Measurements from ENCODE around the gene ENGASE.

Gene ENGASE

DNA sequence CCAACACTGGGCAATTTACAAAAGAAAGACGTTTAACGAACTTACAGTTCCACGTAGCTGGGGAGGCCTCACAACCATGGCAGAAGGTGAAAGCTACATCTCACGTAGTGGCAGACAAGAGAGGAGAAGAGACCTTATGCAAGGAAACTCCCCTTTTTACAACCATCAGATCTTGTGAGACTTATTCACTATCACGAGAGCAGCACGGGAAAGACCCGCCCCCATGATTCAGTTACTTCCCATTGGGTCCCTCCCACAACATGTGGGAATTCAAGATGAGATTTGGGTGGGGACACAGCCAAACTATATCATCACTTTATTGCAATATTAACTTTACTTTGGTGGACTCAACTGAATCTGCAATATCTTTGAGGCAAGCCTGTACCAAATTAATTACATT is 11.9 kb upstream of the ENGASE start:
- no peak overlapping the region for H3K9ac ChIP-seq (ENCODE audit: low read length)
- no peaks in the 10 kb centered on the region for H3K9me3 ChIP-seq (ENCODE audit: insufficient read depth, low read length)
- no peak for TF ChIP-seq EZH2phosphoT487 (conservative IDR thresholded peaks at IDR 0.05; ENCODE audit: low read length)
- TF ChIP-seq, protein P1, sequence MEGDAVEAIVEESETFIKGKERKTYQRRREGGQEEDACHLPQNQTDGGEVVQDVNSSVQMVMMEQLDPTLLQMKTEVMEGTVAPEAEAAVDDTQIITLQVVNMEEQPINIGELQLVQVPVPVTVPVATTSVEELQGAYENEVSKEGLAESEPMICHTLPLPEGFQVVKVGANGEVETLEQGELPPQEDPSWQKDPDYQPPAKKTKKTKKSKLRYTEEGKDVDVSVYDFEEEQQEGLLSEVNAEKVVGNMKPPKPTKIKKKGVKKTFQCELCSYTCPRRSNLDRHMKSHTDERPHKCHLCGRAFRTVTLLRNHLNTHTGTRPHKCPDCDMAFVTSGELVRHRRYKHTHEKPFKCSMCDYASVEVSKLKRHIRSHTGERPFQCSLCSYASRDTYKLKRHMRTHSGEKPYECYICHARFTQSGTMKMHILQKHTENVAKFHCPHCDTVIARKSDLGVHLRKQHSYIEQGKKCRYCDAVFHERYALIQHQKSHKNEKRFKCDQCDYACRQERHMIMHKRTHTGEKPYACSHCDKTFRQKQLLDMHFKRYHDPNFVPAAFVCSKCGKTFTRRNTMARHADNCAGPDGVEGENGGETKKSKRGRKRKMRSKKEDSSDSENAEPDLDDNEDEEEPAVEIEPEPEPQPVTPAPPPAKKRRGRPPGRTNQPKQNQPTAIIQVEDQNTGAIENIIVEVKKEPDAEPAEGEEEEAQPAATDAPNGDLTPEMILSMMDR (IDR thresholded peaks at IDR 0.05; ENCODE audit: insufficient read depth, low read length, poor library complexity, severe bottlenecking): no peak
- no peak overlapping the region for H3K27ac ChIP-seq (ENCODE audit: low read depth, low read length)
- H4K20me1 ChIP-seq (ENCODE audit: low read depth, low read length): no peaks in the 10 kb centered on the region
- no peak overlapping the region for H3K4me3 ChIP-seq (ENCODE audit: insufficient read depth, low read length, poor library complexity, severe bottlenecking)
- H3K79me2 ChIP-seq (ENCODE audit: insufficient read depth, low read length): no peaks in the 10 kb centered on the region
- no peak overlapping the region for H2AFZ ChIP-seq (ENCODE audit: low read depth, low read length, severe bottlenecking)
- H3K9me2 ChIP-seq (replicated peaks; ENCODE audit: insufficient read depth, low read length): no peaks in the 10 kb centered on the region
- no peaks in the 10 kb centered on the region for H3K27me3 ChIP-seq (ENCODE audit: low read length)
- H3F3A ChIP-seq (ENCODE audit: insufficient read depth): no peaks in the 10 kb centered on the region
- H3K36me3 ChIP-seq (ENCODE audit: low read length): no peaks in the 10 kb centered on the region
- H3K4me2 ChIP-seq (ENCODE audit: low read depth, low read length, poor library complexity, severe bottlenecking): no peak overlapping the region

DNA sequence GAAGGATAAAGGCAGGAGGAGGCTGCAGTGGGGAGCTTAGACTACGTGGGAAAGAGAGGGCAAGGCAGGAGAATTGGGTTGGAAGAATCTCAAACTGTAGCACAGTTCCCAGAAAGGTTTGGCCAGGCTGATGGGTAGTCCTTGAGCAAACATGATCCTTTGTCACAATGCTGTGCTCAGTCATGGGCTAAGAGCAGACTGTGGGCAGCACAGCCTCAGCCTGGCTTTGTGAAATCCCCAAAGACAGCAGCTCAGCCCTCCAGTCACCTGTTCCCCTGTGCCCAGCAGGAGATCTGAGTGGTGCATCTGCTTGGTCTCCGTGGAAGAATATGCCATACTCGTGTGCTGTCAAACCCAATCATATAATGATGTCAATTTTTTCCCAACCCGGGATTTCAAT is 10.6 kb upstream of the ENGASE start:
- H3K4me2 ChIP-seq (ENCODE audit: low read depth, low read length, poor library complexity, severe bottlenecking): no peak overlapping the region
- no peaks in the 10 kb centered on the region for H3K9me2 ChIP-seq (replicated peaks; ENCODE audit: insufficient read depth, low read length)
- H3K27ac ChIP-seq (ENCODE audit: low read depth, low read length): no peak overlapping the region
- no peaks in the 10 kb centered on the region for H3K79me2 ChIP-seq (ENCODE audit: insufficient read depth, low read length)
- no peaks in the 10 kb centered on the region for H3F3A ChIP-seq (ENCODE audit: insufficient read depth)
- no peaks in the 10 kb centered on the region for H4K20me1 ChIP-seq (ENCODE audit: low read depth, low read length)
- no peaks in the 10 kb centered on the region for H3K9me3 ChIP-seq (ENCODE audit: insufficient read depth, low read length)
- no peak overlapping the region for H2AFZ ChIP-seq (ENCODE audit: low read depth, low read length, severe bottlenecking)
- H3K4me3 ChIP-seq (ENCODE audit: insufficient read depth, low read length, poor library complexity, severe bottlenecking): no peak overlapping the region
- H3K36me3 ChIP-seq (ENCODE audit: low read length): no peaks in the 10 kb centered on the region
- no peak overlapping the region for H3K9ac ChIP-seq (ENCODE audit: low read length)
- no peak for TF ChIP-seq EZH2phosphoT487 (conservative IDR thresholded peaks at IDR 0.05; ENCODE audit: low read length)
- TF ChIP-seq, protein P1 (IDR thresholded peaks at IDR 0.05; ENCODE audit: insufficient read depth, low read length, poor library complexity, severe bottlenecking): no peak
- no peaks in the 10 kb centered on the region for H3K27me3 ChIP-seq (ENCODE audit: low read length)

DNA sequence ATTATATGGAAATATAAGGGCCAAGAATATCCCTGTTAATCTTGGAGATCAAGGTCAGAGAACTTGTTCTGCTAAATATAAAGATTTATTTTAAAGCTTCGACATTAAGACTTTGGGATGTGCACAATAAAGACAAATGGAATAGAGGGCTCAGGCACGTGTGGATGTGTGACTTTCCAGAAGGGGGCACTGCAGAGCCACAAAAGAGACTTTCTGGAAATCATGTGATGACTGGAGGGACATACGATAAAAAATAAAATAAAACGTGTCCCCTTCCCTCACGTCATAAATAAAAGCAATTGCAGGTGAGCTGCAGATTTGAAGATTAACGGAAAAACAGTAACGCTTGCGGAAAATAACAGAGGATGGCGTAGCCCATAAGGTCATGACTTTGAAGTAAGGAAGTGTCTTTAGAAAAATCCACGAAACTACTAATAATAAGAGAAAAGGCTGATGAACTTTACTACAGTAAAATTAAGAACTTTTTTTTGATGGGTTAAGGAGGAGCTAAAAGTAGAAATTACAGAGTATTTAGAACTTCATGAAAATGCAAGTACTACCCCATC is 9.4 kb upstream of the ENGASE start:
- Histone ChIP-seq H3K9ac (ENCODE audit: low read length) (no peak overlapping the region), H3K4me2 (ENCODE audit: low read depth, low read length, poor library complexity, severe bottlenecking) (no peak overlapping the region), H2AFZ (ENCODE audit: low read depth, low read length, severe bottlenecking) (no peak overlapping the region), H4K20me1 (ENCODE audit: low read depth, low read length) (no peaks in the 10 kb centered on the region), H3K36me3 (ENCODE audit: low read length) (no peaks in the 10 kb centered on the region), H3K9me3 (ENCODE audit: insufficient read depth, low read length) (no peaks in the 10 kb centered on the region), H3K4me3 (ENCODE audit: insufficient read depth, low read length, poor library complexity, severe bottlenecking) (no peak overlapping the region), H3K27ac (ENCODE audit: low read depth, low read length) (no peak overlapping the region), H3K27me3 (ENCODE audit: low read length) (no peaks in the 10 kb centered on the region), H3K9me2 (replicated peaks; ENCODE audit: insufficient read depth, low read length) (no peaks in the 10 kb centered on the region), H3K79me2 (ENCODE audit: insufficient read depth, low read length) (no peaks in the 10 kb centered on the region), H3F3A (ENCODE audit: insufficient read depth) (no peaks in the 10 kb centered on the region)
- TF ChIP-seq EZH2phosphoT487 (conservative IDR thresholded peaks at IDR 0.05; ENCODE audit: low read length): no peak
- TF ChIP-seq, protein P1 (IDR thresholded peaks at IDR 0.05; ENCODE audit: insufficient read depth, low read length, poor library complexity, severe bottlenecking): peak; percentile 20

All from SU-DHL-6 (cell line).